Panc1 (cell line): ENCODE data around the gene ANKRD13A. TPM values are rescaled to one million over a fixed set of nuclear protein-coding genes. Genes with fewer than 3 reads are reported as not detected.

Experiments
- ATAC-seq: fragments of 200-7000 bp; cut with Tn5 transposase; 2 replicates; pipeline ENCODE4 v1.9.1; 2020; ENCODE audit warnings: mild to moderate bottlenecking, moderate library complexity
- Bru-seq: library from RNA; stranded (reverse); fragments of 400-500 nt; gene quantifications from one replicate; lab custom pipeline; 2021; lab: Mats Ljungman, UMichigan
- BruChase-seq, 2 experiments: library from RNA; stranded (reverse); fragments of 400-500 nt; gene quantifications; one replicate each; lab custom pipeline; 2021; lab: Mats Ljungman, UMichigan
- BruUV-seq: library from RNA; stranded (reverse); fragments of 400-500 nt; replicated peaks from 2 replicates; lab custom pipeline; 2021; lab: Mats Ljungman, UMichigan
- CTCF ChIA-PET: fragments of 300-600 bp; sonication (Branson Sonifier 250); formaldehyde crosslinking; loops from one replicate; lab custom pipeline; 2022; ENCODE audit warnings: antibody characterized with exemption; lab: Charles Lee
- POLR2A ChIA-PET: fragments of 300-600 bp; sonication (Branson Sonifier 250); formaldehyde crosslinking; loops from one replicate; lab custom pipeline; 2022; ENCODE audit warnings: antibody characterized with exemption; lab: Charles Lee
- DNase-seq: peaks from one replicate; pipeline ENCODE4 v3.0.0-alpha.2; 2010; ENCODE audit warnings: low read depth, low spot score
- H3K27ac ChIP-seq: 2 replicates; pipeline ENCODE4 v1.5.1; 2011; ENCODE audit warnings: mild to moderate bottlenecking, low read length, inconsistent platforms
- H3K27me3 ChIP-seq: fragments of 200-500 bp; sonication (Bioruptor generic); 2 replicates; pipeline ENCODE4 v1.6.0; 2014; ENCODE audit warnings: low read length, inconsistent platforms; ENCODE audit not compliant: control insufficient read depth, insufficient read depth
- H3K36me3 ChIP-seq: fragments of 200-500 bp; sonication (Bioruptor generic); 2 replicates; pipeline ENCODE4 v1.5.1; 2014; ENCODE audit warnings: inconsistent platforms, mild to moderate bottlenecking, low read length, moderate library complexity; ENCODE audit not compliant: control insufficient read depth, insufficient read depth
- H3K4me1 ChIP-seq: 2 replicates; pipeline ENCODE4 v1.5.1; 2011; ENCODE audit warnings: inconsistent platforms, mild to moderate bottlenecking, low read length, moderate library complexity; ENCODE audit not compliant: control insufficient read depth, insufficient read depth
- H3K4me3 ChIP-seq, 2 experiments: 2 replicates each; pipeline ENCODE4 v1.5.1; 2011 to 2012; ENCODE audit warnings: low read depth in 2 of 2, low read length in 2 of 2, mild to moderate bottlenecking in 2 of 2, inconsistent platforms in 1 of 2, moderate library complexity in 1 of 2
- H3K9me3 ChIP-seq: fragments of 200-500 bp; sonication (Bioruptor generic); 2 replicates; pipeline ENCODE4 v1.5.1; 2014; ENCODE audit warnings: low read depth, mild to moderate bottlenecking, inconsistent platforms, low read length, moderate library complexity; ENCODE audit not compliant: control insufficient read depth, insufficient read depth
- CTCF ChIP-seq: fragments of 450-650 bp; IDR thresholded peaks from 2 replicates; pipeline ENCODE4 v1.5.1; 2017; ENCODE audit warnings: mild to moderate bottlenecking
- POLR2AphosphoS5 ChIP-seq: IDR thresholded peaks from 2 replicates; pipeline ENCODE4 v1.6.1; 2012; ENCODE audit warnings: mild to moderate bottlenecking, low read depth, low read length, moderate library complexity
- REST ChIP-seq, 2 experiments: IDR thresholded peaks; 2 replicates each; pipeline ENCODE4 v1.6.1; 2011 to 2012; ENCODE audit warnings: low read depth in 2 of 2, control low read depth in 1 of 2, low read length in 1 of 2, mild to moderate bottlenecking in 1 of 2, moderate library complexity in 1 of 2; ENCODE audit not compliant: insufficient read depth in 1 of 2
- SIN3A ChIP-seq: IDR thresholded peaks from 2 replicates; pipeline ENCODE4 v1.6.1; 2012; ENCODE audit warnings: low read depth, mild to moderate bottlenecking, low read length, moderate library complexity, borderline replicate concordance; ENCODE audit not compliant: insufficient read depth
- TCF7L2 ChIP-seq: IDR thresholded peaks from 2 replicates; pipeline ENCODE4 v1.6.1; 2011; ENCODE audit warnings: mild to moderate bottlenecking, low read depth, low read length, inconsistent platforms
- in situ Hi-C: cut with HindIII; loops from 2 replicates; pipeline ENCODE4 v1.10.0; 2016; ENCODE audit warnings: low sequenced_read_pairs, low pct_unique_long_range_greater_than_20kb
- intact Hi-C: fragments of 100-400 bp; cut with micrococcal nuclease; formaldehyde crosslinking; loops from one replicate; pipeline ENCODE4 v1.10.0; 2022; ENCODE audit not compliant: unreplicated experiment
- long read RNA-seq: library from polyadenylated mRNA; unstranded; transcript quantifications from one replicate; pipeline ENCODE4 v2.0.0, GENCODE V29; 2021; ENCODE audit not compliant: unreplicated experiment
- polyA plus RNA-seq: library from polyadenylated mRNA; unstranded; fragments of >200 nt; gene quantifications from one replicate; pipeline ENCODE4 v1.2.1, GENCODE V29; 2012; ENCODE audit warnings: missing spikeins; ENCODE audit not compliant: insufficient read length
- total RNA-seq: library from RNA; stranded (reverse); gene quantifications from one replicate; pipeline ENCODE4 v1.2.1, GENCODE V29; 2021; ENCODE audit not compliant: unreplicated experiment

Gene ANKRD13A
- total RNA-seq (34.4 TPM), Bru-seq, nascent RNA (percentile 61 among the genes with signal in this experiment), BruChase-seq, experiment 1, labeled RNA remaining after a 2-hour chase (percentile 66 among the genes with signal in this experiment), BruChase-seq, experiment 2, labeled RNA remaining after a 6-hour chase (percentile 74 among the genes with signal in this experiment)
- 15.7 TPM for polyA plus RNA-seq
- long read RNA-seq, full-length matches to known transcripts, result 7 of 65 reads
- long read RNA-seq, partial matches to known transcripts, result 2 of 65 reads
- long read RNA-seq, other reads (novel, unspliced or antisense), result 56 of 65 reads

- H3K9me3 ChIP-seq, result no peaks in the 10 kb centered on the region
- no peaks in the 10 kb centered on the region for H3K27me3 ChIP-seq
- in situ Hi-C loops (no loop called here), intact Hi-C loops (no loop called here)
- no TSS peak for BruUV-seq
- peaks cover 25% of the 10 kb centered on the region for H3K4me1 ChIP-seq
- H3K4me3 ChIP-seq, result peak within 1 kb of the TSS; percentile 71 to 84
- TF ChIP-seq TCF7L2 (peak; percentile 90), SIN3A (no peak; the same call in none of the 2 replicates), POLR2AphosphoS5 (peak; percentile 71)
- H3K36me3 ChIP-seq, result peaks cover 2% of the 10 kb centered on the region; the same call in 1 of the 2 replicates
- CTCF ChIA-PET, result interaction anchor here (0.6 kb wide), 2 partner anchors 22 to 432 kb away, joined by 4 to 5 read pairs; no protein-coding TSS in a partner anchor
- POLR2A ChIA-PET, result no interaction called here
- H3K27ac ChIP-seq, result peak within 1 kb of the TSS; percentile 90
- DNase-seq (peak; percentile 75), ATAC-seq (peak; percentile 88)
These were observed at the start of gene ANKRD13A for GRCh38 chr12:109998904-109999648. TSS of gene ANKRD13A (plus strand) at chr12:109999430. CDS start at chr12:109999689, 259 bp downstream.

DNA sequence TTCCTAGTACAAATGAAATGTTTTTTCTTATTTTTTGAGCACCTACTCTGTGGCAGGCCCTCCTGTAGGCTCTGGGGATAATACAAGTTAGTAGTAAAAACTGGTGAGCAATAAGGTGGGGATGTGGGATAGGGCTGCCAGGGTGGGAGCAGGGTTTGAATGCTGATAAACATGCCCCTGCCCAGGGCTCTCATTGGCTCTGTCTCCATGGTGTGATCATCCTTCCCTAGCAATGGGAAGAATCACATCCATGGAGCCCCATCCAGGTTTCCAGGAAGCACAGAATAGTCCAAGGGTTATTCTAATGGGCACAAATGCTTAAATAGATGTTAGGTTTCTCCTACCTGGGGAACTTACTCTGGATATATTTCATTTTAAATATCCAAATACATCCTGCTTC lies 48.6 kb upstream of the ANKRD13A start:
- Histone ChIP-seq H3K27me3 (no peaks in the 10 kb centered on the region), H3K4me3 (no peak overlapping the region), H3K9me3 (no peaks in the 10 kb centered on the region), H3K36me3 (peaks cover 7% of the 10 kb centered on the region), H3K27ac (no peak overlapping the region), H3K4me1 (no peaks in the 10 kb centered on the region)
- BruUV-seq, result no TSS peak
- CTCF ChIA-PET, result interaction anchor here (0.6 kb wide), 1 partner anchor 97 kb away, joined by 7 read pairs; no protein-coding TSS in a partner anchor
- no peak for ATAC-seq
- POLR2A ChIA-PET, result no interaction called here
- DNase-seq, result no peak
- intact Hi-C loops (no loop called here), in situ Hi-C loops (no loop called here)
- no peak for TF ChIP-seq TCF7L2
- TF ChIP-seq POLR2AphosphoS5, result no peak
- no peak for TF ChIP-seq SIN3A
- no peak for TF ChIP-seq REST (IDR thresholded peaks at IDR 0.05; ENCODE audit: insufficient read depth in 1 of 2, low read depth in 2 of 2, low read length in 1 of 2)
- no peak for TF ChIP-seq CTCF
